H1 (cell line): ENCODE results near the gene SAAL1. TPM values are rescaled to one million over a fixed set of nuclear protein-coding genes. Genes with fewer than 3 reads are reported as not detected.

Experiments
- CTCF ChIA-PET: fragments of 300-600 bp; sonication (Branson Sonifier 250); formaldehyde crosslinking; loops from one replicate; lab custom pipeline; 2021; ENCODE audit not compliant: partially characterized antibody; lab: Charles Lee
- POLR2A ChIA-PET: fragments of 300-600 bp; sonication (Branson Sonifier 250); formaldehyde crosslinking; loops from one replicate; lab custom pipeline; 2021; ENCODE audit warnings: inconsistent platforms; ENCODE audit not compliant: partially characterized antibody; lab: Charles Lee
- DNase-seq, 2 experiments: peaks; one replicate each; pipeline versions ENCODE4 v3.0.0 to v3.0.0-alpha.2; 2010 to 2022; ENCODE audit warnings: low spot score in 2 of 2, low read depth in 1 of 2, mixed read lengths in 1 of 2
- FAIRE-seq: peaks from 2 replicates; lab custom pipeline; 2011; peaks lifted over from hg19 to GRCh38; lab: Jason Lieb, UNC
- H2AFZ ChIP-seq: 2 replicates; pipeline ENCODE4 v1.8.1; 2012; ENCODE audit warnings: low read length, inconsistent platforms
- H2AK5ac ChIP-seq: 2 replicates; pipeline ENCODE4 v1.6.1; 2013; ENCODE audit warnings: low read depth, low read length
- H2BK120ac ChIP-seq: replicated peaks from 2 replicates; pipeline ENCODE3; 2013; ENCODE audit warnings: low read depth, low read length, inconsistent platforms
- H2BK12ac ChIP-seq: 2 replicates; pipeline ENCODE4 v1.6.1; 2013; ENCODE audit warnings: low read depth, low read length
- H2BK15ac ChIP-seq: 2 replicates; pipeline ENCODE4 v1.6.1; 2013; ENCODE audit warnings: low read length
- H2BK20ac ChIP-seq: 2 replicates; pipeline ENCODE4 v1.6.1; 2013; ENCODE audit warnings: low read length
- H2BK5ac ChIP-seq: 2 replicates; pipeline ENCODE4 v1.6.1; 2013; ENCODE audit warnings: low read depth, low read length
- H3K14ac ChIP-seq: 2 replicates; pipeline ENCODE4 v1.6.1; 2013; ENCODE audit warnings: inconsistent platforms; ENCODE audit not compliant: insufficient read length
- H3K18ac ChIP-seq: 2 replicates; pipeline ENCODE4 v1.6.1; 2013; ENCODE audit warnings: low read length; ENCODE audit errors: extremely low read depth
- H3K23ac ChIP-seq: 2 replicates; pipeline ENCODE4 v1.6.1; 2013; ENCODE audit warnings: inconsistent platforms; ENCODE audit not compliant: insufficient read length
- H3K23me2 ChIP-seq: 2 replicates; pipeline ENCODE4 v1.6.1; 2013; ENCODE audit warnings: low read depth, low read length
- H3K27ac ChIP-seq: 2 replicates; pipeline ENCODE4 v1.6.1; 2011; ENCODE audit warnings: low read depth, low read length, inconsistent platforms
- H3K27me3 ChIP-seq, 4 experiments: replicated peaks in 1 of 4; 1 replicate in 1 of 4; 2 replicates in 3 of 4; pipeline versions ENCODE4 v1.6.1 to v1.8.1; 2011 to 2013; ENCODE audit warnings: low read length in 3 of 4, mild to moderate bottlenecking in 3 of 4, inconsistent platforms in 2 of 4, mixed read lengths in 2 of 4, moderate library complexity in 1 of 4; ENCODE audit not compliant: control insufficient read depth in 3 of 4, insufficient read depth in 3 of 4; ENCODE audit errors: extremely low read depth in 1 of 4
- H3K36me3 ChIP-seq, 4 experiments: 2 replicates each; pipeline versions ENCODE4 v1.6.1 to v1.8.1; 2011 to 2013; ENCODE audit warnings: mild to moderate bottlenecking in 4 of 4, low read length in 3 of 4, moderate library complexity in 2 of 4, control low read depth in 1 of 4, inconsistent platforms in 1 of 4; ENCODE audit not compliant: insufficient read depth in 4 of 4, control insufficient read depth in 2 of 4
- H3K4ac ChIP-seq: replicated peaks from 2 replicates; pipeline ENCODE3; 2013; ENCODE audit warnings: low read length, low read depth, mixed read lengths, inconsistent platforms; ENCODE audit not compliant: insufficient read length
- H3K4me1 ChIP-seq, 4 experiments: replicated peaks in 1 of 4; 1 replicate in 1 of 4; 2 replicates in 3 of 4; pipeline versions ENCODE4 v1.6.1 to v1.8.1; 2011 to 2013; ENCODE audit warnings: low read length in 3 of 4, inconsistent platforms in 2 of 4, mixed read lengths in 1 of 4; ENCODE audit not compliant: insufficient read depth in 4 of 4, control insufficient read depth in 3 of 4
- H3K4me2 ChIP-seq, 2 experiments: 2 replicates each; pipeline versions ENCODE4 v1.6.1 to v1.8.1; 2011 to 2013; ENCODE audit warnings: low read depth in 2 of 2, low read length in 2 of 2, control low read depth in 1 of 2, inconsistent platforms in 1 of 2, mild to moderate bottlenecking in 1 of 2; ENCODE audit not compliant: insufficient read depth in 1 of 2
- H3K4me3 ChIP-seq, 4 experiments: fragments of 200-600, 300-600 bp in 1 of 4; sonication (generic), shearing (Covaris generic), sonication (Bioruptor Twin) in 1 of 4; 2 replicates each; pipeline versions ENCODE4 v1.5.1 to v1.8.1; 2011 to 2016; ENCODE audit warnings: low read length in 4 of 4, low read depth in 3 of 4, control low read depth in 2 of 4, inconsistent platforms in 2 of 4, mild to moderate bottlenecking in 2 of 4, mixed read lengths in 1 of 4, moderate library complexity in 1 of 4; ENCODE audit not compliant: insufficient read depth in 2 of 4; ENCODE audit errors: extremely low read depth in 1 of 4
- H3K56ac ChIP-seq: replicated peaks from 2 replicates; pipeline ENCODE3; 2013; ENCODE audit warnings: low read depth, mild to moderate bottlenecking, mixed read lengths, low read length, inconsistent platforms; ENCODE audit not compliant: insufficient read length
- H3K79me1 ChIP-seq: 2 replicates; pipeline ENCODE4 v1.6.1; 2013; ENCODE audit warnings: low read depth, low read length, control low read depth
- H3K79me2 ChIP-seq, 2 experiments: 2 replicates each; pipeline versions ENCODE4 v1.6.1 to v1.8.1; 2012 to 2013; ENCODE audit warnings: low read length in 2 of 2, mild to moderate bottlenecking in 2 of 2, inconsistent platforms in 1 of 2; ENCODE audit not compliant: insufficient read depth in 2 of 2, control insufficient read depth in 1 of 2
- H3K9ac ChIP-seq, 4 experiments: replicated peaks in 1 of 4; 1 replicate in 1 of 4; 2 replicates in 3 of 4; pipeline versions ENCODE4 v1.6.1 to v1.8.1; 2011 to 2013; ENCODE audit warnings: low read depth in 3 of 4, low read length in 3 of 4, control low read depth in 2 of 4, mild to moderate bottlenecking in 2 of 4, moderate library complexity in 2 of 4, inconsistent platforms in 1 of 4; ENCODE audit errors: extremely low read depth in 1 of 4
- H3K9me3 ChIP-seq, 2 experiments: 2 replicates each; pipeline versions ENCODE4 v1.6.1 to v1.8.1; 2012 to 2013; ENCODE audit warnings: mild to moderate bottlenecking in 2 of 2, moderate library complexity in 2 of 2, control low read depth in 1 of 2, inconsistent platforms in 1 of 2, low read depth in 1 of 2, low read length in 1 of 2, mixed read lengths in 1 of 2; ENCODE audit not compliant: insufficient read depth in 2 of 2
- H4K20me1 ChIP-seq, 2 experiments: replicated peaks in 1 of 2; 2 replicates each; pipeline versions ENCODE3 to v1.8.1; 2011 to 2013; ENCODE audit warnings: inconsistent platforms in 2 of 2, low read length in 2 of 2, mild to moderate bottlenecking in 1 of 2; ENCODE audit not compliant: insufficient read depth in 2 of 2, control insufficient read depth in 1 of 2
- H4K5ac ChIP-seq: 2 replicates; pipeline ENCODE4 v1.6.1; 2013; ENCODE audit warnings: low read length, low read depth, mixed read lengths, inconsistent platforms; ENCODE audit not compliant: insufficient read length
- H4K8ac ChIP-seq: 2 replicates; pipeline ENCODE4 v1.8.0; 2013; ENCODE audit warnings: mild to moderate bottlenecking, moderate library complexity, low read length, inconsistent platforms; ENCODE audit not compliant: insufficient read depth; ENCODE audit errors: extremely low read depth
- H4K91ac ChIP-seq: replicated peaks from 2 replicates; pipeline ENCODE3; 2013; ENCODE audit warnings: low read length, mixed read lengths, inconsistent platforms; ENCODE audit not compliant: insufficient read length
- YY1 ChIP-seq: IDR thresholded peaks from 2 replicates; pipeline ENCODE4 v1.6.1; 2011; ENCODE audit warnings: low read depth, mild to moderate bottlenecking, low read length
- whole genome bisulfite sequencing, 2 experiments: shearing (Covaris generic) in 1 of 2; methylation state at CpG; one replicate each; pipeline versions ENCODE4 v1.1.6 to v1.1.7; 2013 to 2015; ENCODE audit warnings: low lambda C conversion rate in 2 of 2, mixed read lengths in 2 of 2, inconsistent platforms in 1 of 2, low coverage in 1 of 2, missing lambda C conversion rate in 1 of 2; ENCODE audit not compliant: insufficient replicate concordance in 2 of 2, insufficient coverage in 1 of 2, insufficient read length in 1 of 2; ENCODE audit errors: extremely low coverage in 1 of 2, missing lambda C conversion rate in 1 of 2; 5-methylcytosine and 5-hydroxymethylcytosine counted together
- polyA plus RNA-seq, 7 experiments: library from polyadenylated mRNA; depleted of rRNA in 3 of 7; stranded (reverse) in 5 of 7; unstranded in 2 of 7; fragments of >200 nt in 5 of 7; fragments of 200-250 nt in 2 of 7; gene quantifications; 1 replicate in 5 of 7; 2 replicates in 1 of 7; 4 replicates in 1 of 7; pipeline versions ENCODE4 v1.2.1 to v1.2.3, GENCODE V29; 2011 to 2013; ENCODE audit warnings: missing spikeins in 2 of 7, mixed read lengths in 2 of 7
- total RNA-seq: library from RNA; stranded (reverse); fragmentation: NEBNext Ultra II Directional; extraction: Animal tissue kit (Norgen Biotek cat#: 25700); gene quantifications from 2 replicates; pipeline ENCODE4 v1.2.1, GENCODE V29; 2021

The SAAL1 gene
- total and polyA plus RNA-seq, 2 of the 8 experiments (the other 6 are each of a cell fraction or from before 2014, with no cell fraction given): 26.4 to 46.6 TPM

DNA sequence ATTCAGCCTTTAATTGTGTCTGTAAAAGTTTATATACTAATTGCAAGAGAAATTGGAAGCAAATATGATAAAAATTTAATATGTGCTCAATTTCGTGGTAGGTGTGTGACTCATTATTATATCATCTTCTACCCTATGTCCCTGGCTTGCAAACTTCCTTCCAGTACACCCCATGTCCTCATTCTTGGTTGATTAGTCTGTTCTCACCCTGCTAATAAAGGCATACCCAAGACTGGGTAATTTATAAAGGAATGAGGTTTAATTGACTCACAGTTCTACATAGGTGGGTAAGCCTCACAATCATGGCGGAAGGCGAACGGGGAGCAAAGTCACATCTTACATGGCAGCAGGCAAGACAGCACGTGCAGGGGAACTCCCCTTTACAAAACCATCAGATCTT, 38.4 kb upstream of the SAAL1 start:
- no peak overlapping the region for H2BK20ac ChIP-seq
- 75% methylated on average over 5 of the region's 5 CpGs; no CpG with 5 or more reads in 1 of the 2 experiments for WGBS, 2 experiments
- no peak overlapping the region for H3K14ac ChIP-seq
- no peaks in the 10 kb centered on the region for H3K79me2 ChIP-seq
- no peak overlapping the region for H3K9ac ChIP-seq
- no peak overlapping the region for H2BK5ac ChIP-seq
- no peaks in the 10 kb centered on the region for H4K20me1 ChIP-seq
- POLR2A ChIA-PET: no interaction called here
- H3K23me2 ChIP-seq: no peaks in the 10 kb centered on the region
- no peaks in the 10 kb centered on the region for H3K36me3 ChIP-seq
- H3K18ac ChIP-seq: no peak overlapping the region
- no peak overlapping the region for H4K5ac ChIP-seq
- FAIRE-seq (no peak), DNase-seq (no peak)
- H4K91ac ChIP-seq: no peak overlapping the region
- H3K4me1 ChIP-seq: no peaks in the 10 kb centered on the region
- no peak overlapping the region for H4K8ac ChIP-seq
- no peak overlapping the region for H2BK15ac ChIP-seq
- H2AK5ac ChIP-seq: no peak overlapping the region
- H3K4me2 ChIP-seq: no peak overlapping the region
- no peak overlapping the region for H3K27ac ChIP-seq
- no peak overlapping the region for H3K23ac ChIP-seq
- H3K79me1 ChIP-seq: no peaks in the 10 kb centered on the region
- H2AFZ ChIP-seq: no peak overlapping the region
- H3K4me3 ChIP-seq: no peak overlapping the region
- H3K4ac ChIP-seq: no peak overlapping the region
- no peak overlapping the region for H2BK120ac ChIP-seq
- no peaks in the 10 kb centered on the region for H3K9me3 ChIP-seq
- CTCF ChIA-PET: interaction anchor here (1.0 to 3.8 kb wide), 7 partner anchors 9 to 60 kb away, joined by 3 to 26 read pairs (median 6); no protein-coding TSS in a partner anchor
- no peak overlapping the region for H2BK12ac ChIP-seq
- H3K56ac ChIP-seq: no peak overlapping the region
- no peaks in the 10 kb centered on the region for H3K27me3 ChIP-seq
- TF ChIP-seq YY1: no peak
